LNCAP (cell line): ENCODE measurements around the gene DAAM2.

Source experiments
- TF ChIP-seq, protein P1 (sequence below): fragments of 450-650 bp; IDR thresholded peaks from 2 replicates; pipeline ENCODE4 v1.5.1; 2017; ENCODE audit warnings: mild to moderate bottlenecking

DAAM2 gene

DNA sequence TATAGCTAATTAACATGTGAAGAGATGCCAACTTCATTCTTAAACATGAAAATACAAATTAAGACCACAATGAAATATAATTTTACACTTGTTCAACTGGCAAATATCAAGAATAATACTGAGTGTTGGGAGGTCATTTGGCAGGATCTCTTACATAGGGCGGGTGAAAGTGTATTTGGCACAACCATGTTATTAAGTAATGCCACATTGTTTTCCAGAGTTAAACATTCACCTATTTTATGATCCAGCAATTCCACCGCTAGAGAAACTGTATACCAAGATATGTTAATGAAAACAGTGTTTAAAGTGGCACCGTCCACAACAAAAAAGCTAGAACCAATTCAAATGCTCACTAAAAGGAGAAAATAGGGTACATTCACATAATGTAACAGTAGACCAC is 128.0 kb downstream of the DAAM2 start:
- TF ChIP-seq, protein P1, sequence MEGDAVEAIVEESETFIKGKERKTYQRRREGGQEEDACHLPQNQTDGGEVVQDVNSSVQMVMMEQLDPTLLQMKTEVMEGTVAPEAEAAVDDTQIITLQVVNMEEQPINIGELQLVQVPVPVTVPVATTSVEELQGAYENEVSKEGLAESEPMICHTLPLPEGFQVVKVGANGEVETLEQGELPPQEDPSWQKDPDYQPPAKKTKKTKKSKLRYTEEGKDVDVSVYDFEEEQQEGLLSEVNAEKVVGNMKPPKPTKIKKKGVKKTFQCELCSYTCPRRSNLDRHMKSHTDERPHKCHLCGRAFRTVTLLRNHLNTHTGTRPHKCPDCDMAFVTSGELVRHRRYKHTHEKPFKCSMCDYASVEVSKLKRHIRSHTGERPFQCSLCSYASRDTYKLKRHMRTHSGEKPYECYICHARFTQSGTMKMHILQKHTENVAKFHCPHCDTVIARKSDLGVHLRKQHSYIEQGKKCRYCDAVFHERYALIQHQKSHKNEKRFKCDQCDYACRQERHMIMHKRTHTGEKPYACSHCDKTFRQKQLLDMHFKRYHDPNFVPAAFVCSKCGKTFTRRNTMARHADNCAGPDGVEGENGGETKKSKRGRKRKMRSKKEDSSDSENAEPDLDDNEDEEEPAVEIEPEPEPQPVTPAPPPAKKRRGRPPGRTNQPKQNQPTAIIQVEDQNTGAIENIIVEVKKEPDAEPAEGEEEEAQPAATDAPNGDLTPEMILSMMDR, result no peak

DNA sequence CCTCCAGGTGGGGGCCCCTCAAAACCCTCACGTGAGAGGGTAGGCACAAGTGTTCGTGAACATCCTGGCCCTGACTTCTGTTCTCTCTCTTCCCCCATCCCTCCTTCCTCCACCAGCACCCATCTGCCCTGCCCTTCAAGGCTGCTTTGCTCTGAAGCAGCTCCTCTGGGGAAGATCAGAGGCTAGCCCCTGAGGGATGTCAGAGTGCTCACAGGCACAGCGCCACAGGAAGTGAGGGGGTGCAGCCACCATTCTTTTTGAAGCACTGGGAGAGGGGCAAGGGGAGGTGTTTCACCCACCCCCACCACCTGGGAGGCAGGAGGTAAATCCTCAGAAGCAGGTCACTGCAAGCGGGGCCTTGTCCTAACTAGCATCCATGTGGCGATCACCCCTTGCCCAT is 130.6 kb downstream of the DAAM2 start:
- TF ChIP-seq, protein P1, result no peak

DNA sequence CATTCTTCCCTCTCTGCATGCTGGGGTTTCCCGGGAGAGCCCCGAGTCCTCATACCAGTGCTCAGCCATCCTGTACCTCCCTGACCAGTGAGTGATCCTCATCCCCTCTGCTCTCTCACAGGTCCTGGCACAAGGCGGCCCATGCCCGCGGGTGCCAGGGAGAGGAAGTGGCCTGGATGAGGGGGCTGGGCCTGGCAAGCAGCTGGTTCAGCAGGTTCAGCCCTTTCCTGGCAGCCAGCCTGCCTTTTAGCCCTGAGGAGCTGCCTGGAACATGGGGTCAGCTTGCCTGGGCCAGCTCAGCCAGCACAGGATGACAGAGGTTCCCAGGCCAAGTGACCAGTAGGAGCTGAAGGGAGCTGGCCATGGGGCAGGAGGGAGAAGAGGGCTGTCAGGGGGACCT is 131.2 kb downstream of the DAAM2 start:
- TF ChIP-seq, protein P1, result no peak

DNA sequence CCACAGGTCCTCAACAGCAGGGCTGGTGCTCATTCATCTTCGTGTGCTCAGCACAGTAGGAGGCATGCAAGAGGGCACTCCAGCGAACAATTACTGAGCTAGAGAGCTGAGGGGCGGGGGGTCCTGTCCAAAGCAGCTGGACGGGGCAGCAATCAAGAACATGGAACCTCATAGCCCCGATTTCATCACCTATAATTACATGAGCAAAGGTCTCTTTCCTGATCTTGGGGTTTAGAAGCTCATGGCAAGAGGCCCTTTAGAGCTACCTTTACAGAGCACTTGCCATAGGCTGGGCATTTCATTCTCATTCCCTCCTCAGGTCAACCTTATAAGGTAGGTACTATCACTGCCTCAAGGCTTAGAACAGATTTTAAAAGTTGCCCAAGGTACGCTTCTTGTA is 131.7 kb downstream of the DAAM2 start:
- TF ChIP-seq, protein P1, result no peak

DNA sequence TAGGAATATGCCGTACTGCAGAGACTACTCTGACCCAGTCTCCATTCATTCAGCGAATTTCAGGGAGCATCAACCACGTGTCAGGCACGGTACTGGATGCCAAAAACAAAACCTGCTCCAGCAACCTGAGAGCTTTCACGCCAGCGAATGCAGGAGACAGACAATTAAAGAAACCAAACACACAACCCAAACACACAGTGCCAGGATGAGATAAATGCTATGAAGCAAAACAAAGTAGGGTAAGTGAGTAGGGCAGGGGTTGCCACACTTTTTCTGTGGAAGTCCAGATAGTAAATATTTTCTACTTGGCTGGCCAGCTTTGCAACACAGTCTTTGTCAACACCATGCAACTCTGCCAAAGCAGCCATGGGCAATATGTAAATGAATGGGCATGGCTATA is 132.1 kb downstream of the DAAM2 start:
- TF ChIP-seq, protein P1, result no peak

DNA sequence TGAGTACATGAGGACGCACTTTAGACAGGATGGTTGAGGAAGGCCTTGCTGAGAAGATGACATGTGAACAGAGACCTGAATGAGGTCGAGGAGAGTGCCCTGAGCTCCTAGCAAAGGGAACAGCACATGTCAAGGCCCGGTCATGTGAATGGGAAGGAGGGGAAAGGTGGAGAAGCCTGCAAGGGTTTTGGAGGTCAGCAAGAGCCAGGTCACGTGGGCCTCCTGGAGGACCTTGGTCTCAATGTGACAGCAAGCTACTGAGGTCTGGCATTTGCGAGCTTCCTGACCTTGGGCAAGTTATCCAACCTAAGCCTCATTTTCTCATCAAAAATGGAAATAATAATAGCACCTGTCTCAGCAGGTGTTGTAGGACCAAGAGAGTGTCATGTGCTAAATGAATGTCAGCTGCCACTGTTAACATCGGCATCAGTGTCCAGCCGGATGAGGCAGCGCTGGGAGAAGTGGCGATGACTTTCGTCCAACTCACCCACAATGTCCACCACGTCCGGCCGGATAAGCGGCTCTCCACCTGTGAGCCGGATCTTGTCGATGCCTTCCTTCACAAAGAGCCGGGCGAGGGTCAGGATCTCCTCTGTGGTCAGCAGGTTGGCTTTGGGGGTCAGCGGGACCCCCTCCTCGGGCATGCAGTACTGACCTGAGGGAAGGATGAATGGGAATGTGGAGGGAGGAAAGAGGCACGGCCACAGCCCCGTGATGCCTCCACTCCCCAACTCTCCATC is 133.2 kb downstream of the DAAM2 start:
- TF ChIP-seq, protein P1, result no peak

DNA sequence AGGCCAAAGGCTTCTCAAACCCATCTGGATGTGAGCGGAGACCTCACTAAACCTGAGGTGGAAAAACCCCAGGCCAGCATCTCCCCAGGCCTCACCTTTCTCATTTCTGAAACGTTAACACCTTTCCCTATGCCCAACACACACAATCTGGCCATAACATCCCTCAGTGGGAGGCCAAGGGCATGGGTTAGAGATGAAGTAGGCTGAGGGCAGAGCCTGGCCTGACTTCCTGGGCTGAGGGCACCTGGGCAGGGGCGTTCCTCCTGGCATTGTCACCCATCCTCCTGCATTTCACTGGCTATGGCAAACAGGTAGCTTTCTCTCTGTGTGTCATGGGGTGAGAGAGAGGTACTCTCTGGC is 133.7 kb downstream of the DAAM2 start:
- TF ChIP-seq, protein P1, result no peak

DNA sequence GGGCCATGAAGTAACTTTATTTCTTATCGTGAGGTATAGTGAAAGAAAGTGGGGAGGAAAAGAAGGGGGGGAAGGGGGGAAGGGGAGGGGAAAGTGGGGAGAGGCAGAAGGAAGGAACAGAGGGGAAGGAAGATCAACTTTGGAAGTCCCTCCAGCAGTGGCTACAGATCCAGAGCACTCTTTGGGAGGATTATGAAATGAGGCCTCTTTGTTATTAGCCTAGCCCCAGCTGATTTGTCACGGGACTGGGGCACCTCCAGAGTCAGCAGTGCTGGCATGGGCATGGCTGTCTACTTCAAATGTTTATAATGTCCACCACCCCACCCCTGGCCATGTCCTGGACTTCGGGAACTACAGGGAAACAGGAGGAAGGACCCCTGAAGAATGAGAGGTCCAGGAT is 134.5 kb downstream of the DAAM2 start:
- TF ChIP-seq, protein P1, result no peak
